Cardiac fibroblast (primary cell): ENCODE measurements around the gene KLHDC2.

Source experiments
- DNase-seq, 2 donors: peaks; one replicate each; pipeline versions ENCODE4 v3.0.0 to v3.0.0-alpha.2; 2010; ENCODE audit warnings: low read depth in 2 of 2
- H3K4me3 ChIP-seq, 2 donors: replicated peaks in 1 of 2; 1 replicate in 1 of 2; 2 replicates in 1 of 2; pipeline ENCODE4 v1.5.1; 2011; ENCODE audit warnings: low read depth in 2 of 2, low read length in 2 of 2, mild to moderate bottlenecking in 2 of 2, moderate library complexity in 1 of 2
- TF ChIP-seq, protein P1 (sequence below): IDR thresholded peaks from one replicate; pipeline ENCODE4 v1.5.1; 2011; ENCODE audit warnings: low read depth, mild to moderate bottlenecking, low read length, inconsistent platforms

The KLHDC2 gene

DNA sequence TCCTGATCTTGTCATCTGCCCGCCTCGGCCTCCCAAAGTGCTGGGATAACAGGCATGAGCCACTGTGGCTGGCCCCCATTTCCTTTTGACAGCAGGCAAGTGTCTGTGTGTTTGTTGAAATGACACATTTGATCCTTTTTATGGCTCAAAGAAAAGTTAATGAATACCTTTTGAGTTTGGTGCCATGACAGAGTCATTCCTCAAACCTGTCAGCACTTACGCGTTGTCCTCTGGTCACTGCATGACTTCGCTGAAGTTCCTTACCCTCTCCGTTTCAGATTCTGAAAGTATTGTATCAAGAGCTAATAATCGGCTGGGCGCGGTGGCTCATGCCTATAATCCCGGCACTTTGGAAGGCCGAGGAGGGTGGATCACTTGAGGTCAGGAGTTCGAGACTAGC is 52.2 kb downstream of the KLHDC2 start:
- no peak for DNase-seq
- TF ChIP-seq, protein P1, sequence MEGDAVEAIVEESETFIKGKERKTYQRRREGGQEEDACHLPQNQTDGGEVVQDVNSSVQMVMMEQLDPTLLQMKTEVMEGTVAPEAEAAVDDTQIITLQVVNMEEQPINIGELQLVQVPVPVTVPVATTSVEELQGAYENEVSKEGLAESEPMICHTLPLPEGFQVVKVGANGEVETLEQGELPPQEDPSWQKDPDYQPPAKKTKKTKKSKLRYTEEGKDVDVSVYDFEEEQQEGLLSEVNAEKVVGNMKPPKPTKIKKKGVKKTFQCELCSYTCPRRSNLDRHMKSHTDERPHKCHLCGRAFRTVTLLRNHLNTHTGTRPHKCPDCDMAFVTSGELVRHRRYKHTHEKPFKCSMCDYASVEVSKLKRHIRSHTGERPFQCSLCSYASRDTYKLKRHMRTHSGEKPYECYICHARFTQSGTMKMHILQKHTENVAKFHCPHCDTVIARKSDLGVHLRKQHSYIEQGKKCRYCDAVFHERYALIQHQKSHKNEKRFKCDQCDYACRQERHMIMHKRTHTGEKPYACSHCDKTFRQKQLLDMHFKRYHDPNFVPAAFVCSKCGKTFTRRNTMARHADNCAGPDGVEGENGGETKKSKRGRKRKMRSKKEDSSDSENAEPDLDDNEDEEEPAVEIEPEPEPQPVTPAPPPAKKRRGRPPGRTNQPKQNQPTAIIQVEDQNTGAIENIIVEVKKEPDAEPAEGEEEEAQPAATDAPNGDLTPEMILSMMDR: no peak
- H3K4me3 ChIP-seq: no peak overlapping the region

DNA sequence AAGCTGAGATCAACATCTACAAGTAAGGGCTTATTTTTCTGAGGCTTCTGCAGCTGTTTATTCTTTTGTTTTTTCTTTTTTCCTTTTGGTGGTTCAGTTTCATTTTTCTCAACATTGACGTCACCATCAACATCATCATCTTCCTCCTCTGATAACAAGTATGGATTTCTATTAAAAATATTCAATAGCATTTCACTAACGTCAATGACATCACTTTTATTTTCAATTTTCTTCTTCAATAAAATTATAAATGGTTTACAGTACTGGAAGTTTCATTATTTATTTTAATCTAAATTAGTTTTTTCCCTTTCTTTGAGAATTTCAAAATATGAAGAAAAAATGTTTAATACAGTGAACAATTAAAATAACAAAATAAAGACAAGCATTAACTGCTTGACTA is 60.7 kb downstream of the KLHDC2 start:
- TF ChIP-seq, protein P1: no peak
- no peak for DNase-seq
- no peak overlapping the region for H3K4me3 ChIP-seq
